GM12878 (cell line): ENCODE measurements around the gene CSNK1G3. TPM values are rescaled to one million over a fixed set of nuclear protein-coding genes. Genes with fewer than 3 reads are reported as not detected.

ENCODE experiments used
- BCL11A ChIP-seq: IDR thresholded peaks from 2 replicates; pipeline ENCODE4 v1.6.1; 2011; ENCODE audit warnings: low read depth, low read length
- EP300 ChIP-seq, 2 experiments: fragments of 150-350 bp in 1 of 2; IDR thresholded peaks; 2 replicates each; pipeline ENCODE4 v1.6.1; 2011 to 2012; ENCODE audit warnings: low read depth in 2 of 2, low read length in 2 of 2, borderline replicate concordance in 1 of 2, improper control_type of control experiment in 1 of 2, inconsistent platforms in 1 of 2; ENCODE audit not compliant: control insufficient read depth in 1 of 2
- GATAD2B ChIP-seq: fragments of 450-650 bp; conservative IDR thresholded peaks from 2 replicates; pipeline ENCODE4 v1.6.1; 2017; ENCODE audit warnings: low read depth, mild to moderate bottlenecking, moderate library complexity
- IKZF2 ChIP-seq, 2 experiments: fragments of 450-650 bp; IDR thresholded peaks; 2 replicates each; pipeline ENCODE4 v1.6.1; 2017; ENCODE audit warnings: mild to moderate bottlenecking in 2 of 2, moderate library complexity in 2 of 2
- IRF4 ChIP-seq: IDR thresholded peaks from 2 replicates; pipeline ENCODE4 v1.6.1; 2011; ENCODE audit warnings: low read depth, low read length
- KAT2A ChIP-seq: conservative IDR thresholded peaks from 2 replicates; pipeline ENCODE4 v1.6.1; 2011; ENCODE audit warnings: low read depth, low read length; ENCODE audit not compliant: control insufficient read depth
- KDM1A ChIP-seq: fragments of 200-600 bp; sonication (generic); IDR thresholded peaks from 2 replicates; pipeline ENCODE4 v1.6.1; 2016; ENCODE audit warnings: borderline replicate concordance
- POLR2AphosphoS2 ChIP-seq: IDR thresholded peaks from 2 replicates; pipeline ENCODE4 v1.6.1; 2011; ENCODE audit warnings: low read depth, mild to moderate bottlenecking, low read length, improper control_type of control experiment, moderate library complexity
- POLR2AphosphoS5 ChIP-seq: IDR thresholded peaks from 2 replicates; pipeline ENCODE4 v1.6.1; 2011; ENCODE audit warnings: mild to moderate bottlenecking, low read length, inconsistent platforms
- RAD21 ChIP-seq: IDR thresholded peaks from 2 replicates; pipeline ENCODE4 v1.6.1; 2011; ENCODE audit warnings: mild to moderate bottlenecking, low read depth, low read length, moderate library complexity; ENCODE audit not compliant: insufficient read depth
- SMARCA5 ChIP-seq: fragments of 450-650 bp; IDR thresholded peaks from 2 replicates; pipeline ENCODE4 v1.6.1; 2017; ENCODE audit warnings: mild to moderate bottlenecking
- TAF1 ChIP-seq: IDR thresholded peaks from 2 replicates; pipeline ENCODE4 v1.6.1; 2011; ENCODE audit warnings: mild to moderate bottlenecking, low read depth, low read length, borderline replicate concordance
- ZNF384 ChIP-seq: IDR thresholded peaks from 2 replicates; pipeline ENCODE4 v1.6.1; 2012; ENCODE audit warnings: low read depth, mild to moderate bottlenecking, low read length, improper control_type of control experiment, borderline replicate concordance
- polyA plus RNA-seq, 11 experiments: library from polyadenylated mRNA; depleted of rRNA in 4 of 11; unstranded in 6 of 11; stranded (reverse) in 5 of 11; fragments of >200 nt; fragmentation: Nextera tagmentation in 4 of 11; fragmentation: Illumina TruSeq in 1 of 11; extraction: Ambion mirVana in 4 of 11; extraction: Trizol in 1 of 11; gene quantifications; 1 replicate in 1 of 11; 2 replicates in 10 of 11; pipeline versions ENCODE4 v1.2.1 to v1.2.3, GENCODE V29; 2011 to 2016; ENCODE audit warnings: inconsistent platforms in 2 of 11, missing spikeins in 2 of 11, low read depth in 1 of 11
- total RNA-seq, 4 experiments: library from RNA; depleted of rRNA in 3 of 4; stranded (reverse); fragments of >200 nt in 3 of 4; fragmentation: Illumina TruSeq in 1 of 4; extraction: Trizol in 1 of 4; gene quantifications; 2 replicates each; pipeline versions ENCODE4 v1.2.1 to v1.2.3, GENCODE V29; 2013 to 2021
- TF ChIP-seq, protein P1 (sequence below): fragments of 450-650 bp; formaldehyde crosslinking; IDR thresholded peaks from 2 replicates; pipeline ENCODE4 v1.4.0; 2022; ENCODE audit warnings: mild to moderate bottlenecking, moderate library complexity
- TF ChIP-seq, protein P2 (sequence below): fragments of 450-650 bp; formaldehyde crosslinking; IDR thresholded peaks from 2 replicates; pipeline ENCODE4 v1.4.0; 2020; ENCODE audit warnings: mild to moderate bottlenecking, moderate library complexity
- TF ChIP-seq, protein P3 (sequence below), 3 experiments: IDR thresholded peaks in 2 of 3; conservative IDR thresholded peaks in 1 of 3; 2 replicates each; pipeline ENCODE4 v1.5.1; 2011; ENCODE audit warnings: low read depth in 3 of 3, low read length in 3 of 3, mild to moderate bottlenecking in 3 of 3, control low read depth in 2 of 3, moderate library complexity in 2 of 3, inconsistent platforms in 1 of 3, mixed read lengths in 1 of 3; ENCODE audit not compliant: control insufficient read depth in 2 of 3, insufficient read depth in 1 of 3; ENCODE audit errors: extremely low read depth in 1 of 3
- TF ChIP-seq, protein P4 (sequence below): fragments of 150-350 bp; IDR thresholded peaks from 2 replicates; pipeline ENCODE4 v1.6.1; 2016; ENCODE audit warnings: low read depth, low read length

CSNK1G3 gene
- total and polyA plus RNA-seq, 10 of the 15 experiments (the other 5 are each of a cell fraction or from before 2014, with no cell fraction given) = 7.4 to 24.1 (median 17.9) TPM

DNA sequence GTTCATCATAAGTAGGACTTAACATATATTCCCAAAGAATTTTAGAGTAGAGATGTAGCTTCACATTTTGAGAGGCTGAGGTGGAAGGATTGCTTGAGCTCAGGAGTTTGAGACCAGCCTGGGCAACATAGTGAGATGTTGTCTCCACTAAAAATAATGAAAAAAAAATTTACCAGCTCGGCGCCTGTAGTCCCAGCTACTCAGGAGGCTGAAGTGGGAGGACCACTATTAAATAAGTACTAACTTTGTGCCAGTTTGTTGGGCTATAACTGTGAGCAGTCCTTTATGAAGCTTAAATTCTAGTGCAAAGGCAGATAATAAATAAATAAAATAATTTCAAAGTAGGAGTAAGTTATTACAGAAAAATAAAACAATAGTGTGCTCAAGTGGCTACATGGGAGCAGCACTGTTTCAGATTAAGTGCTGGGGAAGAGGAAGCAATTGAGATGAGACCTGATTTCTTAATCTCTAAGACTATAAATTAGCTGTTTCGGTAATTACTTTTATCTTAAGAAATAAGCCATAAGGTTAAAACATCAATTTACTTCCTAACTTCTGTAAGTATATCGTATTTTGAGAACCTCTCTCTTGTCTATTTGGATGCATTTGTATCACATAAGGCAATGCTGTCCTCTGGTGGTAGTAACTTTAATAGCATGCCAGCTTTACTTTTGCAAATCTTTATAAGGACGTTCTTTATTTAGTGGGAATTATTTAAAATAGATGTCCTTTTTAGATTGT is 98.9 kb downstream of the CSNK1G3 start (continued):
- TF ChIP-seq KDM1A (no peak), IKZF2 (IDR thresholded peaks at IDR 0.05) (no peak), SMARCA5 (no peak), TAF1 (no peak), IRF4 (no peak), GATAD2B (no peak), ZNF384 (no peak), RAD21 (peak; percentile 99), POLR2AphosphoS5 (no peak), KAT2A (no peak), BCL11A (no peak), EP300 (IDR thresholded peaks at IDR 0.05; ENCODE audit: borderline replicate concordance in 1 of 2, control insufficient read depth in 1 of 2, low read depth in 2 of 2, low read length in 2 of 2) (no peak), POLR2AphosphoS2 (no peak)
- TF ChIP-seq, protein P1, sequence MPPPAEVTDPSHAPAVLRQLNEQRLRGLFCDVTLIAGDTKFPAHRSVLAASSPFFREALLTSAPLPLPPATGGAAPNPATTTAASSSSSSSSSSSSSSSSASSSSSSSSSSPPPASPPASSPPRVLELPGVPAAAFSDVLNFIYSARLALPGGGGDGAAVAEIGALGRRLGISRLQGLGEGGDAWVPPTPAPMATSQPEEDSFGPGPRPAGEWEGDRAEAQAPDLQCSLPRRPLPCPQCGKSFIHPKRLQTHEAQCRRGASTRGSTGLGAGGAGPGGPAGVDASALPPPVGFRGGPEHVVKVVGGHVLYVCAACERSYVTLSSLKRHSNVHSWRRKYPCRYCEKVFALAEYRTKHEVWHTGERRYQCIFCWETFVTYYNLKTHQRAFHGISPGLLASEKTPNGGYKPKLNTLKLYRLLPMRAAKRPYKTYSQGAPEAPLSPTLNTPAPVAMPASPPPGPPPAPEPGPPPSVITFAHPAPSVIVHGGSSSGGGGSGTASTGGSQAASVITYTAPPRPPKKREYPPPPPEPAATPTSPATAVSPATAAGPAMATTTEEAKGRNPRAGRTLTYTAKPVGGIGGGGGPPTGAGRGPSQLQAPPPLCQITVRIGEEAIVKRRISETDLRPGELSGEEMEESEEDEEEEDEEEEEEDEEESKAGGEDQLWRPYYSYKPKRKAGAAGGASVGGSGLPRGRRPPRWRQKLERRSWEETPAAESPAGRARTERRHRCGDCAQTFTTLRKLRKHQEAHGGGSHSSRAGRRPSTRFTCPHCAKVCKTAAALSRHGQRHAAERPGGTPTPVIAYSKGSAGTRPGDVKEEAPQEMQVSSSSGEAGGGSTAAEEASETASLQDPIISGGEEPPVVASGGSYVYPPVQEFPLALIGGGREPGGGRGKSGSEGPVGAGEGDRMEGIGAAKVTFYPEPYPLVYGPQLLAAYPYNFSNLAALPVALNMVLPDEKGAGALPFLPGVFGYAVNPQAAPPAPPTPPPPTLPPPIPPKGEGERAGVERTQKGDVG (CRISPR knock-in tag) = no peak
- TF ChIP-seq, protein P2, sequence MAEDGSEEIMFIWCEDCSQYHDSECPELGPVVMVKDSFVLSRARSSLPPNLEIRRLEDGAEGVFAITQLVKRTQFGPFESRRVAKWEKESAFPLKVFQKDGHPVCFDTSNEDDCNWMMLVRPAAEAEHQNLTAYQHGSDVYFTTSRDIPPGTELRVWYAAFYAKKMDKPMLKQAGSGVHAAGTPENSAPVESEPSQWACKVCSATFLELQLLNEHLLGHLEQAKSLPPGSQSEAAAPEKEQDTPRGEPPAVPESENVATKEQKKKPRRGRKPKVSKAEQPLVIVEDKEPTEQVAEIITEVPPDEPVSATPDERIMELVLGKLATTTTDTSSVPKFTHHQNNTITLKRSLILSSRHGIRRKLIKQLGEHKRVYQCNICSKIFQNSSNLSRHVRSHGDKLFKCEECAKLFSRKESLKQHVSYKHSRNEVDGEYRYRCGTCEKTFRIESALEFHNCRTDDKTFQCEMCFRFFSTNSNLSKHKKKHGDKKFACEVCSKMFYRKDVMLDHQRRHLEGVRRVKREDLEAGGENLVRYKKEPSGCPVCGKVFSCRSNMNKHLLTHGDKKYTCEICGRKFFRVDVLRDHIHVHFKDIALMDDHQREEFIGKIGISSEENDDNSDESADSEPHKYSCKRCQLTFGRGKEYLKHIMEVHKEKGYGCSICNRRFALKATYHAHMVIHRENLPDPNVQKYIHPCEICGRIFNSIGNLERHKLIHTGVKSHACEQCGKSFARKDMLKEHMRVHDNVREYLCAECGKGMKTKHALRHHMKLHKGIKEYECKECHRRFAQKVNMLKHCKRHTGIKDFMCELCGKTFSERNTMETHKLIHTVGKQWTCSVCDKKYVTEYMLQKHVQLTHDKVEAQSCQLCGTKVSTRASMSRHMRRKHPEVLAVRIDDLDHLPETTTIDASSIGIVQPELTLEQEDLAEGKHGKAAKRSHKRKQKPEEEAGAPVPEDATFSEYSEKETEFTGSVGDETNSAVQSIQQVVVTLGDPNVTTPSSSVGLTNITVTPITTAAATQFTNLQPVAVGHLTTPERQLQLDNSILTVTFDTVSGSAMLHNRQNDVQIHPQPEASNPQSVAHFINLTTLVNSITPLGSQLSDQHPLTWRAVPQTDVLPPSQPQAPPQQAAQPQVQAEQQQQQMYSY (CRISPR knock-in tag) = no peak
- TF ChIP-seq, protein P3, sequence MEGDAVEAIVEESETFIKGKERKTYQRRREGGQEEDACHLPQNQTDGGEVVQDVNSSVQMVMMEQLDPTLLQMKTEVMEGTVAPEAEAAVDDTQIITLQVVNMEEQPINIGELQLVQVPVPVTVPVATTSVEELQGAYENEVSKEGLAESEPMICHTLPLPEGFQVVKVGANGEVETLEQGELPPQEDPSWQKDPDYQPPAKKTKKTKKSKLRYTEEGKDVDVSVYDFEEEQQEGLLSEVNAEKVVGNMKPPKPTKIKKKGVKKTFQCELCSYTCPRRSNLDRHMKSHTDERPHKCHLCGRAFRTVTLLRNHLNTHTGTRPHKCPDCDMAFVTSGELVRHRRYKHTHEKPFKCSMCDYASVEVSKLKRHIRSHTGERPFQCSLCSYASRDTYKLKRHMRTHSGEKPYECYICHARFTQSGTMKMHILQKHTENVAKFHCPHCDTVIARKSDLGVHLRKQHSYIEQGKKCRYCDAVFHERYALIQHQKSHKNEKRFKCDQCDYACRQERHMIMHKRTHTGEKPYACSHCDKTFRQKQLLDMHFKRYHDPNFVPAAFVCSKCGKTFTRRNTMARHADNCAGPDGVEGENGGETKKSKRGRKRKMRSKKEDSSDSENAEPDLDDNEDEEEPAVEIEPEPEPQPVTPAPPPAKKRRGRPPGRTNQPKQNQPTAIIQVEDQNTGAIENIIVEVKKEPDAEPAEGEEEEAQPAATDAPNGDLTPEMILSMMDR (IDR thresholded peaks at IDR 0.05 in 2 of 3, conservative IDR thresholded peaks at IDR 0.05 in 1 of 3; ENCODE audit: control insufficient read depth in 2 of 3, extremely low read depth in 1 of 3, insufficient read depth in 1 of 3, low read depth in 3 of 3, low read length in 3 of 3) = peak; percentile 89 to 96 (median 91)
- TF ChIP-seq, protein P4, sequence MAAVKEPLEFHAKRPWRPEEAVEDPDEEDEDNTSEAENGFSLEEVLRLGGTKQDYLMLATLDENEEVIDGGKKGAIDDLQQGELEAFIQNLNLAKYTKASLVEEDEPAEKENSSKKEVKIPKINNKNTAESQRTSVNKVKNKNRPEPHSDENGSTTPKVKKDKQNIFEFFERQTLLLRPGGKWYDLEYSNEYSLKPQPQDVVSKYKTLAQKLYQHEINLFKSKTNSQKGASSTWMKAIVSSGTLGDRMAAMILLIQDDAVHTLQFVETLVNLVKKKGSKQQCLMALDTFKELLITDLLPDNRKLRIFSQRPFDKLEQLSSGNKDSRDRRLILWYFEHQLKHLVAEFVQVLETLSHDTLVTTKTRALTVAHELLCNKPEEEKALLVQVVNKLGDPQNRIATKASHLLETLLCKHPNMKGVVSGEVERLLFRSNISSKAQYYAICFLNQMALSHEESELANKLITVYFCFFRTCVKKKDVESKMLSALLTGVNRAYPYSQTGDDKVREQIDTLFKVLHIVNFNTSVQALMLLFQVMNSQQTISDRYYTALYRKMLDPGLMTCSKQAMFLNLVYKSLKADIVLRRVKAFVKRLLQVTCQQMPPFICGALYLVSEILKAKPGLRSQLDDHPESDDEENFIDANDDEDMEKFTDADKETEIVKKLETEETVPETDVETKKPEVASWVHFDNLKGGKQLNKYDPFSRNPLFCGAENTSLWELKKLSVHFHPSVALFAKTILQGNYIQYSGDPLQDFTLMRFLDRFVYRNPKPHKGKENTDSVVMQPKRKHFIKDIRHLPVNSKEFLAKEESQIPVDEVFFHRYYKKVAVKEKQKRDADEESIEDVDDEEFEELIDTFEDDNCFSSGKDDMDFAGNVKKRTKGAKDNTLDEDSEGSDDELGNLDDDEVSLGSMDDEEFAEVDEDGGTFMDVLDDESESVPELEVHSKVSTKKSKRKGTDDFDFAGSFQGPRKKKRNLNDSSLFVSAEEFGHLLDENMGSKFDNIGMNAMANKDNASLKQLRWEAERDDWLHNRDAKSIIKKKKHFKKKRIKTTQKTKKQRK = no peak
